KMS-11 (cell line): Measurements from ENCODE around the gene FAM163B.

ENCODE experiments used
- H2AFZ ChIP-seq: fragments of 200-600 bp; sonication (generic); 2 replicates; pipeline ENCODE4 v1.6.1; 2016; ENCODE audit warnings: antibody characterized with exemption, mixed run types, low read depth
- H3K27ac ChIP-seq: fragments of 200-600 bp; sonication (generic); 2 replicates; pipeline ENCODE4 v1.6.1; 2016; ENCODE audit warnings: mild to moderate bottlenecking, mixed run types
- H3K27me3 ChIP-seq: fragments of 200-600 bp; sonication (generic); 2 replicates; pipeline ENCODE4 v1.6.1; 2017; ENCODE audit warnings: mild to moderate bottlenecking, low read depth, mixed run types, moderate library complexity; ENCODE audit not compliant: insufficient read depth
- H3K36me3 ChIP-seq: fragments of 200-600 bp; sonication (generic); 2 replicates; pipeline ENCODE4 v1.6.1; 2017; ENCODE audit warnings: mild to moderate bottlenecking, mixed run types; ENCODE audit not compliant: insufficient read depth
- H3K4me1 ChIP-seq: fragments of 200-600 bp; sonication (generic); 2 replicates; pipeline ENCODE4 v1.6.1; 2016; ENCODE audit warnings: mild to moderate bottlenecking, low read depth, mixed run types; ENCODE audit not compliant: poor library complexity, severe bottlenecking
- H3K4me2 ChIP-seq: fragments of 200-600 bp; sonication (generic); 2 replicates; pipeline ENCODE4 v1.7.0; 2016; ENCODE audit warnings: mild to moderate bottlenecking, mixed run types
- H3K4me3 ChIP-seq: fragments of 200-600 bp; sonication (generic); IDR thresholded peaks from 2 replicates; pipeline ENCODE4 v1.6.1; 2017; ENCODE audit warnings: low read depth, low read length, mixed read lengths; ENCODE audit not compliant: insufficient read depth
- H3K79me2 ChIP-seq: fragments of 200-600 bp; sonication (generic); 2 replicates; pipeline ENCODE4 v1.6.1; 2016; ENCODE audit warnings: low read depth, mixed run types; ENCODE audit not compliant: insufficient read depth
- H3K9ac ChIP-seq: fragments of 200-600 bp; sonication (generic); 2 replicates; pipeline ENCODE4 v1.6.1; 2016; ENCODE audit warnings: mild to moderate bottlenecking, mixed run types
- H4K20me1 ChIP-seq: fragments of 200-600 bp; sonication (generic); 2 replicates; pipeline ENCODE4 v1.6.1; 2016; ENCODE audit warnings: mild to moderate bottlenecking, mixed run types; ENCODE audit not compliant: insufficient read depth
- CTCF ChIP-seq: fragments of 200-600 bp; sonication (generic); conservative IDR thresholded peaks from 2 replicates; pipeline ENCODE4 v1.6.1; 2017; ENCODE audit warnings: low read depth, mild to moderate bottlenecking, antibody characterized with exemption, low read length, moderate library complexity, mixed read lengths

Gene FAM163B

GRCh38 chr9:133597316-133597957, 11.8 kb downstream of the FAM163B start:
- H2AFZ ChIP-seq, result no peak overlapping the region
- peaks cover 26% of the 10 kb centered on the region; the same call in 1 of the 2 replicates for H3K27me3 ChIP-seq
- no peak overlapping the region for H3K27ac ChIP-seq
- H3K79me2 ChIP-seq, result no peaks in the 10 kb centered on the region
- no peaks in the 10 kb centered on the region for H3K4me1 ChIP-seq
- no peaks in the 10 kb centered on the region for H4K20me1 ChIP-seq
- H3K36me3 ChIP-seq, result no peaks in the 10 kb centered on the region
- no peak overlapping the region for H3K4me3 ChIP-seq
- no peak for TF ChIP-seq CTCF
- H3K9ac ChIP-seq, result no peak overlapping the region
- no peak overlapping the region for H3K4me2 ChIP-seq

GRCh38 chr9:133595910-133596309, 13.3 kb downstream of the FAM163B start:
- Histone ChIP-seq H3K79me2 (no peaks in the 10 kb centered on the region), H3K4me3 (no peak overlapping the region), H3K27me3 (peaks cover 22% of the 10 kb centered on the region; the same call in 1 of the 2 replicates), H3K36me3 (no peaks in the 10 kb centered on the region), H2AFZ (no peak overlapping the region), H3K4me1 (no peaks in the 10 kb centered on the region), H3K27ac (no peak overlapping the region), H4K20me1 (no peaks in the 10 kb centered on the region), H3K9ac (no peak overlapping the region), H3K4me2 (no peak overlapping the region)
- no peak for TF ChIP-seq CTCF

- Histone ChIP-seq H3K9ac (no peak overlapping the region), H3K4me2 (no peak overlapping the region), H3K27ac (no peak overlapping the region), H3K79me2 (no peaks in the 10 kb centered on the region), H4K20me1 (no peaks in the 10 kb centered on the region), H3K4me3 (no peak overlapping the region), H3K4me1 (no peaks in the 10 kb centered on the region), H3K27me3 (peaks cover 29% of the 10 kb centered on the region), H2AFZ (no peak overlapping the region), H3K36me3 (no peaks in the 10 kb centered on the region)
- TF ChIP-seq CTCF, result no peak
Measured at GRCh38 chr9:133594310-133594709, 14.9 kb downstream of the FAM163B start.

- Histone ChIP-seq H3K36me3 (no peaks in the 10 kb centered on the region), H2AFZ (no peak overlapping the region), H3K79me2 (no peaks in the 10 kb centered on the region), H3K27ac (no peak overlapping the region), H3K4me1 (no peaks in the 10 kb centered on the region), H3K9ac (no peak overlapping the region), H3K4me3 (no peak overlapping the region), H3K4me2 (no peak overlapping the region), H4K20me1 (no peaks in the 10 kb centered on the region), H3K27me3 (peaks cover 29% of the 10 kb centered on the region)
- TF ChIP-seq CTCF, result no peak
Measured at GRCh38 chr9:133593587-133594253, 15.5 kb downstream of the FAM163B start.
